Measurements from ENCODE around the gene CCDC9B.

CCDC9B gene

GRCh38 chr15:40340740-40341400 is at the start of gene CCDC9B:
Gene CCDC9B (minus strand): TSS chr15:40340939. CDS start chr15:40340819, 120 bp downstream.
- ATAC-seq (no peak), DNase-seq (no peak)

GRCh38 chr15:40389824-40390595 is 49.3 kb upstream of the CCDC9B start:
- no peak for DNase-seq
- ATAC-seq = no peak

GRCh38 chr15:40388941-40389823 is 48.4 kb upstream of the CCDC9B start:
- DNase-seq = no peak
- ATAC-seq = no peak

- DNase-seq = no peak
- ATAC-seq = no peak
These were observed 45.7 kb upstream of the CCDC9B start for GRCh38 chr15:40386480-40386879.

GRCh38 chr15:40382580-40383456 is 42.1 kb upstream of the CCDC9B start, which contains the start of gene KNSTRN:
Gene KNSTRN (plus strand): TSS chr15:40382721. CDS start chr15:40382836, 115 bp downstream.
- DNase-seq (peak; percentile 94), ATAC-seq (peak; percentile 99)

GRCh38 chr15:40381818-40382529 is 41.2 kb upstream of the CCDC9B start:
- ATAC-seq = no peak
- DNase-seq = no peak

GRCh38 chr15:40380636-40381035 is 39.9 kb upstream of the CCDC9B start:
- no peak for ATAC-seq

GRCh38 chr15:40379853-40380252 is 39.1 kb upstream of the CCDC9B start:
- ATAC-seq (no peak), DNase-seq (no peak)

More at GRCh38 chr15:40380636-40381035, 39.9 kb upstream of the CCDC9B start:
- no peak for DNase-seq

- DNase-seq (no peak), ATAC-seq (no peak)
These were observed 38.6 kb upstream of the CCDC9B start for GRCh38 chr15:40379374-40379773.

- no peak for ATAC-seq
- DNase-seq = no peak
These were observed 36.9 kb upstream of the CCDC9B start for GRCh38 chr15:40377606-40378005.

- DNase-seq (no peak), ATAC-seq (no peak)
These were observed 32.2 kb upstream of the CCDC9B start for GRCh38 chr15:40372981-40373380.

- no peak for ATAC-seq
- no peak for DNase-seq
These were observed 29.2 kb upstream of the CCDC9B start for GRCh38 chr15:40369971-40370370.

GRCh38 chr15:40369474-40369869 is 28.7 kb upstream of the CCDC9B start:
- ATAC-seq = no peak
- DNase-seq = no peak

GRCh38 chr15:40368719-40369473 is 28.2 kb upstream of the CCDC9B start:
- DNase-seq (no peak), ATAC-seq (no peak)

GRCh38 chr15:40367686-40368611 is 27.2 kb upstream of the CCDC9B start:
- DNase-seq = peak; percentile 87
- ATAC-seq = peak; percentile 93

GRCh38 chr15:40367371-40367685 is 26.6 kb upstream of the CCDC9B start:
- ATAC-seq (no peak), DNase-seq (peak; percentile 12)

- DNase-seq (no peak), ATAC-seq (no peak)
These were observed 26.0 kb upstream of the CCDC9B start for GRCh38 chr15:40366457-40367370.

Data from stimulated activated naive CD8-positive, alpha-beta T cell treated with anti-CD3 and anti-CD28 coated beads, Interleukin-15, Interleukin-2, amounts not matched to agents 100 U/mL and 50 U/mL, for 24 hours (primary cell).